Right lobe of liver (tissue), 4 donors: ENCODE results near the gene GOLGA7B.

Experiments
- CTCF ChIP-seq, 4 donors: fragments of 200-600 bp in 3 of 4; fragments of 450-650 bp in 1 of 4; IDR thresholded peaks; one replicate each; pipeline versions ENCODE4 v1.5.1 to v1.8.0; 2016 to 2022; ENCODE audit warnings: antibody characterized with exemption in 4 of 4, mild to moderate bottlenecking in 2 of 4
- POLR2A ChIP-seq: fragments of 450-650 bp; IDR thresholded peaks from one replicate; pipeline ENCODE4 v1.6.1; 2017; ENCODE audit warnings: antibody characterized with exemption, mild to moderate bottlenecking
- donor health status: DM: no; HTN: no; CAD: no.
- donor health status: DM: no; HTN: no; CAD: no.
- donor health status: DM: no; HTN: yes; CAD: no.

DNA sequence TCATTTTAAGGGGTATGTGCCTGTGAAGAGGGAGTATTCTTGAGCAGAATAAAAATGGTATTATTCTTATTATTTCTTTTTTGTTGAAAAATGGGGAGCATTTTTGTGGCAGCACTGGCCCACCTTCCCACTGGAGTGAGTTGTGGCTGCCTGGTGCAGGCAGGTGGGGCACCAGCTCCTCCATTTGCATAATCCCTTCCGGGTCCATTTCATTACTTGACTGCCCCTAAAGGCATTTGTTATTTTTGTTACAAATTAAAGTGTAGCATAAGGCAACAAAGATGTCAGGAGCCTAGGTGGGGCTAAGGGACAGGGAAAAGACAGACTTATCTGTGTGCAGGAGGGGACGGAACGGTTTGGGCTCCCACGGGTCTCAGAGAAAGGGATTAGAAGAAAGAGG lies 26.8 kb downstream of the GOLGA7B start:
- TF ChIP-seq CTCF (IDR thresholded peaks at IDR 0.05) (no peak), POLR2A (no peak)
